GM19467 (cell line): ENCODE measurements around the gene CTPS1.

Experiments used
- ATAC-seq: cut with Tn5 transposase; IDR thresholded peaks from one replicate; pipeline ENCODE4 v1.9.1; 2021; ENCODE audit warnings: mild to moderate bottlenecking, moderate library complexity; ENCODE audit not compliant: unreplicated experiment

CTPS1 gene

GRCh38 chr1:40989066-40989465 lies 9.6 kb downstream of the CTPS1 start:
- ATAC-seq = no peak

GRCh38 chr1:40997096-40997495 lies 17.6 kb downstream of the CTPS1 start:
- no peak for ATAC-seq

DNA sequence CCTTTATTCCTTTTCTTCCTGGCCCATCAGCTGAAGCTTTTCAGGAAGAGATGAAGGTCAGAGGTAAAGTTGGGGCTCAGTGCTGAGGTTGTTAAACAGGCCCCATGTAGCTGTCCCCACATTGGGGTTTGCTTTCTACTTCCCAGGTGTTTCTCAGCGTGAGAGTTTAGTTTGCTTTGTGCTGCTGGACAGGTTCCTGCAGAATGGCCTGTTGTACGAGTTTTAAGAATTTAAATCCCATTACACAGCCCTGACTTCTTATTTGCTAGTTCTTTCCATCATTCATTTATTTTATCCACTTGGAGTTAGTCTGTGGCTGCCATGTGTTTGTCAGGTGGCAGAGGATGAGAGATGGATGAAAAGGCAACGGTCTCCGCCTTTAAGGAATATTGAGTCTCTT lies 19.2 kb downstream of the CTPS1 start:
- no peak for ATAC-seq

DNA sequence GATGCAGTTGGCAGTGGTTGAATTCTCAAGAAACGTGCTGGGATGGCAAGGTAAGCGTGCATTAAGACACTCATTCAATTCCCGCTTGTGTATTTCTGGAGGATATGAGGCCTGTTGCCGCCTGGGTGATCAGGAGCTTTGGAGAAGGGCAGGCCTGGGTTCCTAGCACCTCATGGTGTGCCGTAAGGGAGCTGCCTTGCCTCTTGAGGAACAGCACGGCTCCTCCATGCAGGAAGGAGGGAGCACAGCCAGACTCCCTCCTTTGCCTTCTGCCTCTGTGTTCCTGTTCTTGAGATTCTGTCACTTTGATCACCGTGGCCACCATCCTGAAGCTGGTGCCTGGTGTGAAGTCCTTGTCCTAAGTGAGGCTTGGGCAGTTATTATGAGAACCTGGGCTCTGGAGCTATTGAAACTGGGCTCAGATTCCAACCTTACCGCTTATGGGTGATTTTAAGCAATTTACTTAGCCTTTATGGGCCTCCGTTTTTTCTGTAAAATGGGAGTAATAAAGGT lies 23.7 kb downstream of the CTPS1 start:
- no peak for ATAC-seq

- peak; percentile 97 for ATAC-seq
These were observed 24.2 kb downstream of the CTPS1 start for GRCh38 chr1:41003640-41004220.

DNA sequence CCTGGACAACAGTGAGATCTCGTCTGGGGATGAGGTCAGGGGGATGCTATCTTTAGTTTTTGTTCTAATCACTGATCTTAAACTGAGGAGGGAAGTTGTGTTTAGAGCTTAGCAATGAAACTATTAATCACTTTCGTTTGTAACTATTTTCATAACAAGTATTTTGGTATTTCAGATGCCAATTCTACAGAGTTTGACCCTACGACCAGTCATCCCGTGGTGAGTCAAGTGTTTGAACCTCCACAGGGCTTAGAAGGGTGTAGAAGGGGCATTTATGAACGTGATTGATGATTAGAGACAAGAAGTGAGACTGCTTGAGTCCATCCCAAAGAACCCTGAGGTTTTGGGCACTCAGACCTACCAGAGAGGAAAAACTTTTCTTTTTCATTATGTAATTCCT lies 26.4 kb downstream of the CTPS1 start:
- no peak for ATAC-seq

DNA sequence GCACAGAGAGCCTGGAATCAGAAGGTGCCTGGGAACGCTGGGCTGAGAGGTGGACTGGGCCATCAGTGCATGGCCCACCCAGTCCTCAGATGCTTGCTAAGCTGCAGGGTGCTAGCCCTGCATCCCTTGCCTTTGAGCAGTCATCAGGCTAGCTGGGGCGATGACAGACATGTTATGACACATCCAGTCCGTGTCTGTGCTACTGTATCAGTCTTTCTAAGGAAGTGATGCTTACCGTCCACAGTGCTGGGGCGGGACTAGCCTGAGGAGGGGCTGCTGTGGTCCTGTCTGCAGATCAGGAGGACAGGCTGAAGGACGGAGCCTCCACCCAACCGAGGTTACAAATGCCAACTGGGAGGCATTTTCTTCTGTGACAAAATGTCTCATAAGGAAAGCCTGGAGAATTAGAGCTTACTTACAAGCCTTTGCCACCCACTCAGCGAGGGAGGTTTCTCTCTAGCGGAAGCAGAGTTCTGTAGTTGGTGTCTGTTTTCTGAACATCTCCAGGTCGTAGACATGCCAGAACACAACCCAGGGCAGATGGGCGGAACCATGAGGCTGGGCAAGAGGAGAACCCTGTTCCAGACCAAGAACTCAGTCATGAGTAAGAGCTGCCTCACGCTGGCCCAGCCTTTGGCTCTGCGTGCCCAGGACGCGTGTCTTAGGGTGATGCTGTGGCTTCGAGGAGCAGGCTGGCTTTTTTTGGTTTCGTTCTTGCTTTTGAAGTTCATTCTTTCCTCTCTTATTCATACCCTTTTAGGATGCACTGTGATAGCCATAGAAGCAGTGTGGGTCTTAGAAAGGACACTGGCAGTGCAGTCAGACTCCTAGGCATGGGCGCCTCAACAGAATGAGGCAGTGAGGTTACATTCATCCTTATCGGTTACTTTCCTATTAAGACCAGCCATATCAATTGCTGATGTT lies 27.7 kb downstream of the CTPS1 start:
- ATAC-seq = no peak

GRCh38 chr1:41009466-41009865 lies 30.0 kb downstream of the CTPS1 start:
- no peak for ATAC-seq

DNA sequence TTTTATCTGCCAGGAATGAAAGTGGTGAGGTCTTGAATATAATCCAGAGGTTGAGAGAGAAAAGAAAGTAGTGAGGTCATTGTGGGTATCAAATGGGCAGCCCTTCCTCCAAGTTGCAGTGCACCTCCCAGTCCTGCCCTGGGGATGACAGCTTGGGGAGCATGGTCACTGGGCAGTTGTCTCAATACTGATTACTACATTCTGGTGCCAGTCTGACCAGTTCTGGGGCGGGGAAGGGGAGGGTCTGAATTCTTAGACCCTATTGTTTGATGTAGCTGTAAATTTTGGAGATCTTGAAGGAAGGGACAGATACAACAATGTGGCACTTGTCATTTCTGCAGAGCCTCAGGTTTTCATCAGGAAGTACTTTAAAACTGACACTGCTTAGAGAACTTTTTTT lies 30.8 kb downstream of the CTPS1 start:
- ATAC-seq = no peak

DNA sequence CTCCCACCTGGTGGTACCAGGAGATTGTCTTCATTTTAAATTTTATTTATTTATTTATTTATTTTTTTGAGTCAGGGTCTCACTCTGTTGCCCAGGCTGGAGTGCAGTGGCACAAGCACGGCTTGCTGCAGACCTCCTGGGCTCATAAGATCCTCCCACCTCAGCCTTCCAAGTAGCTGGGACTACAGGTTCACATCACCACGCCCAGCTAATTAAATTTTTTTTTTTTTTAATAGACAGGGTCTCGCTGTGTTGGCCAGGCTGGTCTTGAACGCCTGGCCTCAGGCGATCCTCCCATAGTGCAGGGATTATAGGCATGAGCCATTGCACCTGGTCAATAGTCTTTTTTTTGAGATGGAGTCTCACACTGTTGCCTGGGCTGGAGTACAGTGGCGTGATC lies 33.5 kb downstream of the CTPS1 start:
- no peak for ATAC-seq

GRCh38 chr1:41013796-41014195 lies 34.3 kb downstream of the CTPS1 start:
- no peak for ATAC-seq

DNA sequence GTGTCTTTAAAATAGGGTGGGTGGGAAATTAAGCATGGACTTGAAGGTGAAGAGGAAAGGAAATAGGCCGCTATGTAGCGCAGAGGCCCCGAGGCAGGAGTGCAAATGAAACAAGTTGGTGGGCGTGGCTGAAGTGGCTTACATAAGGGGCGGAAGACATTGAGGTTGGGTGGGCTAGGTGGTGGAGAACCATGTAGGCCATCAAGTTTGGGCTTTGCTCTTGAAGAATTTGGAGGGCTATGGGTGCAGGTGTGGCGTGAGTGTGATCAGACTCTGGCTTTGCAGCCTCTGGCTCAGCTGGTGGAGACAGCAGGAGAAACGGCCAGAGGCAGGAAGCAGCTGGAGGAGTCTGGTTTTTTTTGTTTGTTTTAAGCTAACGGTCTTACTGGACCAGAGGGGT lies 35.4 kb downstream of the CTPS1 start:
- no peak for ATAC-seq

DNA sequence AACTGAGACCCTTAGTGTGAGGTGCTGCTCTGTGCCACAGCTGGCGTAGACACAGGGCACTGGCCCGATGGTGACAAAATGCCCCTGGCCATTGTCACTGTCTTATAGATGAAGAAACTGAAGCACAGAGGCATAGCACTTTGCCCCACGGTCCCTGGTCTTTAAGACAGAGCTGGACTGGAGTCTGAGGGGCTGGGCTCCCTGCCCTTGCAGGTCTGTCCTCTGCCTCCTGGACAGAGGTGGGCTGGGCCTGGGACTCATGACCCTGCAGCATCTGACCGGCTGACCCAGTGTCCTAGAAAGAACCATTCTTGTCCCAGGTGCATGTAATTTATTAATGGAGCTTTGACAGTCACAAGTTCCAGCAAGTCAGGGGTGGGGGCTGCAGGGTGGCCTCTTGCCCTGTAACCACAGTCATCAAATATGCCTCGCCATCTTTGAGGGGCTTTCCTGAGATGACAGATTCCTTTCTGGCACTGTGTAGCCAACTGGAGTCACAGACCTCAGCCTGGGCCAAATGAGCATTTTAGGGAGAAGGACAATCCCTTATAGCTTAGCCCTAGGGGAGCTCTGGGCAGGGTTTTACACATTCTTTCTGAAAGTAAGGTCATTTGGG lies 35.9 kb downstream of the CTPS1 start:
- no peak for ATAC-seq

GRCh38 chr1:41015897-41016470 lies 36.5 kb downstream of the CTPS1 start:
- no peak for ATAC-seq

DNA sequence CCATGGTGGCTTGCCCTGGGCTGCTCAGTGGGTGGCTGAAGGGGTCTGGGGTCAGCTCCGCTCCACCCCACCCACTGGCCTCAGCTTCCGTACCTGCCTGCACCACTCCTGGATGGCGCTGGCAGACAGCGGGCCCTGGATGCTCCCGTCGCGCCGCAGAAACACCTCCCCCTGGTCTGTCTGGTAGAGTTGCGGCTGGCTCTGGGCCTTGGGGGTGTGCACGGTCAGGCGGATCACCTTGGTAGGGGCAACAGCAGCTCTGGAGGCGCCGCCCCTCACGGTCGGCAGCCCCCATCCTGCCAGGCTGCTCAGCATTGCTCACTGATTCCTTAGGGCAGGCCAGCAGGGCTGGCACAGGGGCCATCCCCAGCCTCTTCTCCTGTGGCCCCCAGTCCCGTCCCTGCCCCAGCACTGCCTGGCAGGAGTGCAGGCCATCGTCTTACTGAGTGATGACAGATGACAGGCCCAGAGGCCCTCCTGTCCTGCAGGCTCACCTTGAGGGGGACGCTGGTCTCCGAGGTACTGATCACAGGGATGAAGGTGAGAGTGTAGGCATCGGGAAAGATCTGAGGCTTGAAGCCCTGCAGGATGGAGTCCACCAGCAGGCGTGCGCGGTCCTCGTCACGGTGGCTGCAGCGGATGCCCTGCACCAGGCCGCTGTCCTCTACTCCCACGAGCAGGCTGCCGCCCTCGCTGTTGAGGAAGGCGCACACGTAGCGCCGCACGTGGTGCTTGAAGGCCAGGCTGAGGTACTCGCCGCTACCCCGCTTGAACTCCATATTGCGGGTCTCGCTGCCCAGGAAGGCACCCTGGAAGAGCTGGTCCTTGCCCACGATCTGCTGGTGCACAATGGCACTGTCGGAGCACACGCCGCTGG lies 37.9 kb downstream of the CTPS1 start:
- no peak for ATAC-seq

GRCh38 chr1:41018018-41018410 lies 38.5 kb downstream of the CTPS1 start:
- ATAC-seq = no peak

- ATAC-seq = no peak
These were observed 39.9 kb downstream of the CTPS1 start for GRCh38 chr1:41019353-41019745.

DNA sequence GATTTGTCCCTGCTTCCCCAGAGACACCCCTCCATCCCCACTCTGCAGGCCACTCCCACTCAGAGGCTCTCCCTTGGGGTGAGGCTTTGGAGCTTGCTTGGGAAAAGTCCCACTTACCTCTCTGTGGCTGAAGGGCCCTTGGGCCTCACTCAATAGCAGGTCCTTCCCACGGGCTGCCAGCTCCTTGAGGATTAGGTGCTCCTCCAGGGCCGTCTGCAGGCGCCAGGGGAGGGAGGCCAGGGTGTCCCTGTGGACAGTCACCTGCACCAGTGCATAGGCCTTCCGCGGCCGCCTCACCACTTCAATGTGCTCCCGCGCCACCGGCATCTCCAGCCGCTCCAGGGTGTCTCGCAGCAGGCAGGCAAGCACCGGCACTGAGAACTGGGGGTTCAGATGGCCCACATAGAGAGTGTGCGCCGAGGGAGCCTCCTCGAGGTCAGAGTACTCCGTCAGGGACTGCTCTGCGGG lies 40.6 kb downstream of the CTPS1 start:
- ATAC-seq = no peak

DNA sequence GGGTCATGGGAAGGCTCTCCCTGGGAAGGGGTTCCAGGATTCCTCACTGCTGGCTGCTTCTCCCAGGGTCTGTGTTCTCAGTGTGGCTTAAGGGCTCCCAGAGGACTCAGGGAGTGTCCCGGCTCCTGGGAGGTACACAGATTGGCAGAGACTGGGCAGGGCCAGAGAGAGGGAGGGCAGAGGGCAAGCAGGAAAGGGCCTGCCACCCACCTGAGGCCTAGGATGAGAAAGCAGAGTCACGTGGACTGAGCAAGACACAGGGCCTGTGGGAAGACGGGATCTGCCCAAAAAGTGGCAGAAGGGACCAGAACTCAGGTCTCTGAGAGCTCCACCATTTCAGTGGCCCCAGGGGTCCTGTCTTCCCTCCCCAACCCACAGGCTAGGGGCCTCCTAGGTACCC lies 41.2 kb downstream of the CTPS1 start:
- no peak for ATAC-seq

DNA sequence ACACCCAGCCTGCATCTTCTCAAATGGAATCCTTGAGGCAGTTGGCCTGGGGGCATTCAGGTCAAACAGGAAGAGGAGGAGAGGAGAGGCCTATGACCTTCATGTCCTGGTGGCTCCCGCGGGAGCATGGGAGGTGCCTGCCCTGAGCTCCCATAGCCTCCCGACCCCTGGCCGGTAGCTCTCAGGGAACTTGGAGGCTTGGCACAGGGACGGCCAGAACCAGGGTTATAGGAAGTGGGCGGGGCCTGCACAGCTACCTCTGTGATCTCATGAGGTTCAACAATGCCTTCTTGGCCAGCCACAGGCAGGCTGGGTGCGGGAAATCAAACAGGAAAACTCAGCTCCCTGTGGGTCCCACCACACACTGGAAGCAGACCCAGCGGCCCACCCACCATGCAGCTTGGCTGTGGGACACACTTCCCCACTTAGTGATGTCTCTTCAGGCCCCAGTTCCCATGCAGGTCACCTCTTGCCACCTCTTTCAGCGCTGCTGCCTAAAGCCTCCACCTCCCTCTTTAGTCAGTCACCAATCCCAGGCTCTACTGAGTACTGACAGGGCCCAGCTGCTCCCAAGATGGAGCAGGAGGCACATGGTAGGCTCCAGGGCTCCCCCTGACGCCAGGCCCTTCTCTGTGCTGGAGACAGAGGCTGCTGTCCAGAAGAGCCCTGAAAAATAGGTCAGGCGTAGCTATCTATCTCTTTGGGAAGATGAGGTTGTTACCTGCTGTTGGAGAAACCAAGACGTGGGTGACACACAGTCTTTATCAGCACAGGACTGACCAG lies 42.2 kb downstream of the CTPS1 start, which contains the start of gene SLFNL1:
Gene SLFNL1 (minus strand): TSS at position 200 of the 783 bp plus-strand sequence. CDS start 1,065 bp downstream, outside the sequence.
- no peak for ATAC-seq
